SW 1271 (cell line): ENCODE measurements around the gene TREML4.
"Not testable (repeated sequence)": the region's sequence is repeated elsewhere in the genome, so short reads cannot be mapped to it uniquely, and the experiment has no call there.

Experiments
- DNase-seq, 2 experiments: peaks; one replicate each; lab custom pipeline; 2025; lab: John Stamatoyannopoulos, UW

TREML4 gene, protein sequence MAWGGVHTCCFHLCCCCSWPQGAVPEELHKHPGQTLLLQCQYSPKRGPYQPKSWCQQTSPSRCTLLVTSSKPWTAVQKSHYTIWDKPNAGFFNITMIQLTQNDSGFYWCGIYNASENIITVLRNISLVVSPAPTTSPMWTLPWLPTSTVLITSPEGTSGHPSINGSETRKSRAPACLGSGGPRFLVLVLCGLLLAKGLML

GRCh38 chr6:41228096-41228495, at the start of gene TREML4:
Gene TREML4 (plus strand): TSS chr6:41228349. CDS start chr6:41228428, 79 bp downstream.
- no peak for DNase-seq

- no peak for DNase-seq
Measured at GRCh38 chr6:41179163-41179562, 49.0 kb upstream of the TREML4 start.

- DNase-seq, result no peak
Measured at GRCh38 chr6:41181566-41181965, 46.6 kb upstream of the TREML4 start.

DNA sequence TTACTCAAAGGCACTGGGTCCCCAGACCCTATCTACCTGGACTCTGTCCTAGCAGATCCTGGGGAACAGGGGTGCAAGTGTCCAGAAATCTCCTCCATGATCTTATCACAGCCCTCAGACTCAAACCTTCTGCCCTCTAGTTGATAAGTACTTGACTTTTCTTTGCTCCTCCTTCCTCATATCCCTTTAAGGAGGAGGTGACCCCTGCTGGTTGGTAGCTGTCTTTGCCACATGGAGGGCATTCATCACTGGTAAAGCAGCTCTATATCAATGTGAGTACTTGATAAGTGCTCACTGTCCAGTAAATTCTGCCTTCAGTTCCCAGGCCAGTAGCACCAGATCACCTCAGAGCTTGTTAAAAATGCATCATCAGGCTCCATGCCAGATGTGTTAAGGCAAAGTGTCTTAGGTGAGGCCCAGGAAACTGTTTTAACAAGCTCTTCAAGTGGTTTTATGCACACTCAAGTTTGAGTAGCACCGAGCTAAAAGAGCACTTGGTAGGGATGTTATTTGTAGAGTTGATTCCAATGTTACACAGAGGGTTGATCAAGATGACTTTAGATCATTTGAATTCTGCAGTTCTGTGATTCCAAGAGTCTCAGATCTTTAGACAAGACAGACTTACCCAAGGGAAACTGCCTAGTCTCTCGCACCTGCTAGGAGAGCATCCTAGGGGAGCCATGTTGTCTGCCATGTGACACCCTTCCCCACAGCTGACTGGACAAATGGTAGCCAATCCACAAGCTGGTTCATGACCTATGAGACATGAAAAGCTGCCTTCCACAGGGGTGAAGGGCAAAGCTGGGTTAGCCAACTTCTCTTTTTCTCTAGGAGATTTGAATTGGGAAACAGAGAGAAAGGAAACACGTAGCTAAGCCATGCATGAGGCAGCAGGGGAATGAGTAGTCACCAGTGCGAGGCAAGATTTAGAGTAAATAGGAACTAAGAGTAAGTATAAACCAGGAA, 45.8 kb upstream of the TREML4 start:
- DNase-seq, result peak; percentile 10 to 62

- DNase-seq, result no peak
Measured at GRCh38 chr6:41184761-41185160, 43.4 kb upstream of the TREML4 start.

- no peak for DNase-seq
Measured at GRCh38 chr6:41186031-41186562, 42.1 kb upstream of the TREML4 start.

GRCh38 chr6:41187924-41188886, 39.9 kb upstream of the TREML4 start:
- no peak for DNase-seq

GRCh38 chr6:41189046-41189445, 39.1 kb upstream of the TREML4 start:
- not testable (repeated sequence) for DNase-seq

GRCh38 chr6:41189967-41190366, 38.2 kb upstream of the TREML4 start:
- DNase-seq, result no peak

- DNase-seq, result no peak
Measured at GRCh38 chr6:41190791-41191190, 37.4 kb upstream of the TREML4 start.

DNA sequence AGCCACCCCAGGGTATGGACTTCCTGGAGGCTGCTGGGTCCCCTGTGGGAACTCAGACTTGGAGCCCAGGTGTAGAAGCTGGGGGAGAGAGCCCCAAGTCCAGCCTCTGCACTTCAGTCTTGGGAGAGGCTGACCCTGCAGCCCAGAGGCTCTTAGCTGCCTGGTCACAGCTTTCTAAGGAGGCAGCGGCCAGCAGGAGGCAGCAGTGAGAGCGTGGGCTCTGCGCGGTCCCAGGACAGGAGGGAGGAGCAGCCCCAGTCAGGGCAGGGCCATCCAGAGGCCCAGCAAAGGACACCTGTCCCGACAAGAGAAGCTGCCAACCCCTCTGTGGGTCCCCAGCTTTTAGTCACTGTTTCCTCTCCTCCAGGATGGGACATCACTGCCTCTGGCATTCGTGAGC, 36.6 kb upstream of the TREML4 start:
- DNase-seq, result no peak

- DNase-seq, result no peak
Measured at GRCh38 chr6:41193171-41193734, 34.9 kb upstream of the TREML4 start.

- DNase-seq, result no peak
Measured at GRCh38 chr6:41193884-41194283, 34.3 kb upstream of the TREML4 start.

- DNase-seq, result no peak
Measured at GRCh38 chr6:41194386-41194785, 33.8 kb upstream of the TREML4 start.

- no peak for DNase-seq
Measured at GRCh38 chr6:41197234-41197633, 30.9 kb upstream of the TREML4 start.

DNA sequence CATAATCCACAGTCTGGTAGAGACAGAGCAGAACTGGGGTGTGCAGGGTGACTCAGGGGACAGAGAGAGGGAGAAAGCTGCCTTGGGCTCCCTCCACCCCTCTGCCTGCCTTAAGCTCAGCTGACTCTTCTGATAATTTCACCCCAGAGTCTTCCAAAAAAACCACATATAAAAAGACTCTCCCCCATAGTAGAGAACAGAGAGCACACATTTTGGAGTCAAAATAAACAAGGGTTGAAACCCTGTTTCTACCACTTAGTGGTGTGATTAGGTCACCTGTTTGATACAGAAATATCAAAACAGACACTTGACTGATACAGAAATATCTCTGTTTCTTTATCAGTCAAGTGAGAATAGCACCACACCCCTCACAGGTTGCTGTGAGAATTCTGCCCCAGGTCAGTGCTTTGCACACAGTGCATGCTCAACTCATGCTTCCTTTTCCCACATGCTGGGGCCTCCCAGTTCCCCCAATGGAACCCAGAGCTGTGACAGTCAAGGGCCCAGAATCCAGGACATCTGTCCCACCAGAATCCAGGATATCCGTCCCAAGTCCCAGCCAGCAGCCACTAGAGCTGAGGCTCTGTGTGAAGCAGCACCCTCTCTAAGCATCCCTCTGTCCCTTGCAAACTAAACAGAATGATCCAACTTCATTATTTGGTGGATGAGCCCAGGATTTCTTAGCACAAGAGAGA, 28.4 kb upstream of the TREML4 start:
- no peak for DNase-seq

GRCh38 chr6:41200296-41200900, 27.8 kb upstream of the TREML4 start:
- peak in 1 of 2 experiments; percentile 9 for DNase-seq

- no peak for DNase-seq
Measured at GRCh38 chr6:41200901-41201763, 27.0 kb upstream of the TREML4 start, which contains the start of gene TREML2. Gene TREML2 (minus strand): TSS chr6:41201149. CDS start chr6:41201008, 141 bp downstream.

DNA sequence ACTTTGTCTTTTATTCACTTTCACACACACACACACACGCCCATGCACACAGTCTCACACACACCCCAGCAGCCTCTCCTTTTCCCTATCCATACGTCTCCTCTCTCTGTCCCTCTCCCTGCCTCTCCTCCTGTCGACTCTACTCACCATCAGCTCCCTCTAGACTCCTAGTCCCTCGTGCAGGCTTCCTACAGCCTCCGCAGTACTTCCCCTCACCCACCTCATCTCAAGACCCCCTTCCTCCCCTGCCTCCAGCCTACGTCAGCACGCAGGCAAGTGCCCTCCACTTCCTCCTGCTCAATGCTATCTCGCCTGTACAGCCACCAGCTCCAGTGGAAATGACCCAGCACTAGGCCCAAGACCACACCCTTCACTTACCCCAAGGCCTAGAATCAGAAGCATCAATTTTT, 26.4 kb upstream of the TREML4 start:
- no peak for DNase-seq
